Measurements from ENCODE around the gene CTXN2.

CTXN2 gene

DNA sequence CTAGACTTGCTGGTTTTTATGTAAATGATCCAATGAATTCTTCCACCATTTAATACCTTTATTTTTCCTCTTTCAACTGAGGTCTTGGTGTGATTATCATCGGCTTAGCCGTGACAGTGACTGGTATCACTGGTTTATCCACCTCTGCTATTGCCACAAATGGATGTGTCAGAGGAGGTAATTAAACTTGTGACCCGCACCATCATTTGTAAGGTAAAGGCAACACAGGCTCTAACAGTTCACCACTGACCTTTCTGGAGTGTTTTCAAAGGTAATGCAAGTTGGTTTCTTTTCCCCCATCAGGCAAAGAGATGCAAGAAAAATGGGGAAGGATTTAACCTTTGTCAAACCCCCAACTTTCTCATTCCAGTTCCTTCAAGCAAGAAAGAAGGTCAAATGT lies 34.3 kb downstream of the CTXN2 start:
- no peak for DNase-seq

DNA sequence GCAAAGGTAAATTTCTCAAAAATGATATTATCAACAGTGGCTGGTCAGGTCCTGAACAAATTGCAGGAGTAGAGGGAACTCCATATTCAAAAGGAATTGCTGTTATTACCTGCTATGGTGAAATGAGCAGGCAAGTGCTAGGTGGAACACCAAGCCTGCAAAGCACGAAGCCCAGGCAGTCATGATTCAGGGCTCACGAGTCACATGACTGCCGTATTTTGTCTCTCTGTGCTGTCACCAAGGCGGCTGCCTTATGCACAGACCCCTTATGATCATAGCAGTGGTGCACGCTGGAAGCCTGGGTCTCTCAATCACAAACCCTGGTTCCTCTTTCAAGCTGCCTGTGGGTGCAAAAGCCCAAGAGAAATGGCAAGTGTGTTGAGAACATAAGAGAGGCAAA lies 39.0 kb downstream of the CTXN2 start:
- DNase-seq = no peak

DNA sequence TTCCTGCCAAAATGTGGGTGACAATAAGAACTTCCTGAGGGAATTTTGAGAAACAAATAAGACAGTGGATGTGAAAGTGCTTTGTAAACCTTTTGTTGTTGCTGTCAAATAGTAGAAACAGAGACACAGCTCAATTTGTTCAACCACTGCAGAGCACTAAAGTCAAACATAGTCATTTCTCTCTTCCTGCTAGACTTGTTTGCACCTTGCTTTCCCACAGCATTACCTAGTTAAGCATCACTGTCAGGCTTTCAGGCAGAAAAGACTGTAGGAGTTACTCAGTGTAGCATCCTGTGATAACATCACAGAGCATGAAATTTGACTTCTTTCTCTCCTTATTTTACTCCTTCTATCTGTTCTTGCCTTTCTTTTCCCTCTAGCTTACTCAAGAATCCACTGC lies 41.8 kb downstream of the CTXN2 start:
- no peak for DNase-seq

DNA sequence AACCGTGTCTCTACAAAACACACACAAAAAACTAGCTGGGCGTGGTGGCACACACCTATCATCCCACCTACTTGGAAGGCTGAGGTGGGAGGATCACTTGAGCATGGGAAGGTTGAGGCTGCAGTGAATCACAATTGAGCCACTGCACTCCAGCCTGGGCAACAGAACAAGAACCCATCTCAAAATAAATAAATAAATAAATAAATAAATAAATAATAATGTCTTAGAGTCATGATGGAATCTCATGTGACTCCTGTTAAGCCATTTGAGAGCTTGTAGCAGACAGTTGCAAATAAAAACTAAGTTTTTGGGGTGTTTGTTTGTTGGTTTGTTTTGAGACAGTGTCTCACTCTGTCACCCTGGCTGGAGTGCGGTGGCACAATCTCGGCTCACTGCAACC lies 47.9 kb downstream of the CTXN2 start:
- DNase-seq = no peak

DNA sequence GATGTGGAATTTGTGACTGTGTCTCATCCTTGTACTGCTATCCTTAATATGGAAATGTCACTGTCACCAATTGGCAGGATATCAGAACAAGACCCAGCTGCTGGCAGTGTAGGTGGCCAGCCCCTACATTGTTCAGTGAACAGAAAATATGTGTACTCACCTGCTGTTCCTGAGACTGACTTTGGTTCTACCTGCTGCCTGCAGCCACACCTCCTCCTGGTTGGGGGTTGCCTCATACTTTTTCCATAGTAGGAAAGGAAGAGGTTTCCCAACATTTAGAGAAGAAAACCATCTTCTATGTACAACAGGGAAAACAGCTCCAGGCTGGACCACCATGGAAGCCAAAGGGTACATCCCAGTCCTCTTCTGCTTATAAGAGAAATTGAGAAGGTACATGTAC lies 50.5 kb downstream of the CTXN2 start:
- DNase-seq = no peak

DNA sequence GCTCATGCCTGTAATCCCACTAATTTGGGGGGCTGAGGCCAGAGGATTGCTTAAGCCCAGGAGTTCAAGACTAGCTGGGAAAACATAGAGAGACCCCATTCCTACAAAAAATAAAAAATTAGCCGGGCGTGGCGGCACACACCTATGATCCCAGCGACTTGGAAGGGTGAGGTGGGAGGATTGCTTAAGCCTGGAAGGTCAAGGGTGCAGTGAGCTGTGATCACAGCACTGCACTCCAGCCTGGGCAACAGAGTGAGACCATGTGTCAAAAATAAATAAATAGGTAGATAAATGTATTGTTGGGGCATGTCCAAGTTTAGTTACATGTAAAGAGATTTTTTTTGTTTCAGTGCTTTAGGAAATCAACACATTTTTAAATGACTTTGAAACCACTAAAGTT lies 51.1 kb downstream of the CTXN2 start:
- no peak for DNase-seq

DNA sequence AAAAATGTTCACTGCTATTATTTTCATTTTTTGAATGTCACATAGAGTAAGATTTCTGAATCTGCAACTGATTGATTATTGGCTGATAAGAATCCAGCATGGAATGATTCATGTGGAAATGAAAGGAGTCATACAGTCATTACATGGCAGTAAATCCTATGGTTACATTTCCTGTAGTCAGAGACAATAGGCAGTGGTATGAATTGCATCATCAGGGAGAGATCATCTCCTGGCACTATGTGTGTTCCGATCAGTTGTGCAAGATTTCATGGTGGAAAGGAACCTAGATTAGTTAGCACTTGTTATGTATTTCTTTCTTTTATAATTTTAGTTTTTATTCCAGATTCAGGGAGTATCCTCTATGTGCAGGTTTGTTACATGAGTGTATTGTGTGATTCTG lies 53.5 kb downstream of the CTXN2 start:
- no peak for DNase-seq

DNA sequence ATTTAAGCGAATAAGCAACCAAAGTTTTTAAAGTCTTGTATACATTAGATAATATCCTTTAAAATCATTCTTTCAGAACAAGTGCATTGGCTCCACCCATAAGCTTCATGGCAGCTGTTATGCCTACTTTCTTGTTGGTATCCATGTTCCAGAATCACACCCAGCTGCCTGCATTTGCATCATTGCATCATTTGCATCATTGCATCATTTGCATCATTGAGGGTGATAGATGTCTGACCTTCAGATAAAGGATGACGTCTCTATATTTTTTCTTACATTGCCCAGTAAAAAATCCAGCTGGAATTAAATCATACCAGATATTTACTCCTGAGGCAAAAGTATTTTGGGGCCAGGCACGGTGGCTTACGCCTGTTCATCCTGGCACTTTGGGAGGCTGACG lies 56.9 kb downstream of the CTXN2 start:
- DNase-seq = no peak

DNA sequence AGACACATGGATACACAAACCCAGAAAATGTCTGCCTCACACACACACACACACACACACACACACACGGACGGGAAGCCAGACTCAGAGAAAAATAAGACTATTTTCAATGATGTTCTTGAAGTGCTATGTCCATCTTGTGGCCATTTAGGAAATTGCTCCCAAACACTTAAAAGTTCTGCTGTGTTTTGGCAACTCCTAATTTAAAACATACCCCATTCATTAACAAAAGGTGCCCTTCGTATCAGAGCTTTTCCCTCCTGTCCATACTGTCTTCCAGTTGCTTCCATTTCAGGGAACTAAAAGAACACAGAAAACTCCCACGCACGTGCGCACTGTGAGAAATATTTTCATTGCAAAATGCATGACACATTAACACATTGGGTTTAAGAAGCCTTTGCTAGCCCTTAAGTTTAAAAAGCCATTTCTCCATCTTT lies 59.2 kb downstream of the CTXN2 start:
- DNase-seq = peak; percentile 80

DNA sequence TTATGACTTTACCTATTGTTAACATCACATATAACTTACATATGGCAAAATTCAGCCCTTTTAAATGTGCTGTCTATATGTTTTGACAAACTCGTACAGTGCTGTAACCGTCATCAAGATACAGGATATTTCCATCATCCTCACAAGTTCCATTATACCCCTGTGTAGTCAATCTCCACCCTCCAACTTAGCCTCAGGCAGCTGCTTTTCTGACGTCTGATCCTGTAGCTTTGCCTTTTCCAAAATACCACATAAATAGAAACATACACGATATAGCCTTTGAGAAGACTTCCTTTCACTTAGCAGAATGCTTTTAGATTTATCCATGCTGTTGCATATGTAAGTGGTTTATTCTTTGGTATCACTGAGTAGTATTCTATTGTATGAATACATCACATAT lies 61.7 kb downstream of the CTXN2 start:
- DNase-seq = no peak

All from kidney glomerular epithelial cell (primary cell).